Body of pancreas (tissue), 4 donors: ENCODE data around the gene F12. TPM values are rescaled to one million over a fixed set of nuclear protein-coding genes. Genes with fewer than 3 reads are reported as not detected.

Experiments used
- ATAC-seq: fragments of 150-250 bp; one replicate; pipeline ENCODE4 v1.9.1; 2016
- DNase-seq, 4 donors: peaks; one replicate each; pipeline ENCODE4 v3.0.0-alpha.2; 2019
- H3K27ac ChIP-seq, 4 donors: fragments of 200-600 bp; sonication (generic); 1 replicate in 3 of 4; 2 replicates in 1 of 4; pipeline versions ENCODE4 v1.5.1 to v1.6.1; 2016 to 2019; ENCODE audit warnings: mild to moderate bottlenecking in 1 of 4, mixed read lengths in 1 of 4, moderate library complexity in 1 of 4
- H3K27me3 ChIP-seq, 2 donors: fragments of 200-600 bp; sonication (generic); one replicate each; pipeline ENCODE4 v1.6.0; 2016; ENCODE audit warnings: mild to moderate bottlenecking in 1 of 2
- H3K36me3 ChIP-seq, 2 donors: fragments of 200-600 bp; sonication (generic); replicated peaks in 1 of 2; 2 replicates each; pipeline ENCODE4 v1.5.1; 2016; ENCODE audit warnings: low read depth in 2 of 2; ENCODE audit not compliant: insufficient read depth in 1 of 2
- H3K4me1 ChIP-seq: fragments of 200-600 bp; sonication (generic); one replicate; pipeline ENCODE4 v1.6.0; 2016
- H3K4me3 ChIP-seq, 2 donors: fragments of 200-600 bp; sonication (generic); 1 replicate in 1 of 2; 2 replicates in 1 of 2; pipeline ENCODE4 v1.5.1; 2016 to 2019
- H3K9me3 ChIP-seq, 3 donors: fragments of 200-600 bp; sonication (generic); 1 replicate in 2 of 3; 2 replicates in 1 of 3; pipeline ENCODE4 v1.5.1; 2016
- CTCF ChIP-seq, 7 experiments: fragments of 450-650 bp in 4 of 7; fragments of 200-600 bp in 3 of 7; sonication (generic) in 3 of 7; IDR thresholded peaks; one replicate each; pipeline ENCODE4 v1.5.1; 2016 to 2019; ENCODE audit warnings: antibody characterized with exemption in 7 of 7
- POLR2A ChIP-seq, 3 donors: fragments of 450-650 bp; IDR thresholded peaks; one replicate each; pipeline ENCODE4 v1.6.1; 2016; ENCODE audit warnings: antibody characterized with exemption in 3 of 3, mild to moderate bottlenecking in 2 of 3
- WGBS, 2 donors: methylation state at CpG; one replicate each; pipeline ENCODE4 v1.1.5; 2017; 5-methylcytosine and 5-hydroxymethylcytosine counted together
- intact Hi-C: fragments of 100-400 bp; cut with DNase I; formaldehyde crosslinking; loops from one replicate; pipeline ENCODE4 v1.15.1; 2023
- total RNA-seq, 2 donors: library from RNA; depleted of rRNA; stranded (reverse); fragments of >200 nt; gene quantifications; one replicate each; pipeline ENCODE4 v1.1.0, GENCODE V29; 2016

F12 gene
- total RNA-seq, 2 donors from 2014 or later = 0.33 to 4.4 TPM

GRCh38 chr5:177370488-177371119, 38.8 kb downstream of the F12 start:
- Histone ChIP-seq H3K36me3 (no peaks in the 10 kb centered on the region), H3K4me3 (no peak overlapping the region), H3K27me3 (no peaks in the 10 kb centered on the region), H3K4me1 (peaks cover 61% of the 10 kb centered on the region), H3K27ac (peak overlapping the region; percentile 62 to 84 (median 78)), H3K9me3 (no peaks in the 10 kb centered on the region)
- TF ChIP-seq POLR2A (IDR thresholded peaks at IDR 0.05) (peak in 1 of 3 donors; percentile 16), CTCF (IDR thresholded peaks at IDR 0.05) (peak; percentile 32 to 88 (median 69))
- DNase-seq (peak; percentile 93 to 95 (median 94)), ATAC-seq (peak; percentile 73)
- intact Hi-C loops = no loop called here
- 9 to 24% methylated on average over 6 to 40 of the region's 42 CpGs for WGBS, 2 donors

GRCh38 chr5:177369645-177370440, 39.5 kb downstream of the F12 start:
- Histone ChIP-seq H3K27me3 (no peaks in the 10 kb centered on the region), H3K9me3 (no peaks in the 10 kb centered on the region), H3K36me3 (no peaks in the 10 kb centered on the region), H3K4me1 (peaks cover 67% of the 10 kb centered on the region), H3K27ac (peak overlapping the region; percentile 62 to 84 (median 78)), H3K4me3 (no peak overlapping the region)
- ATAC-seq = no peak
- no peak for TF ChIP-seq POLR2A (IDR thresholded peaks at IDR 0.05)
- peak in 1 of 7 experiments; percentile 7 for TF ChIP-seq CTCF (IDR thresholded peaks at IDR 0.05)
- intact Hi-C loops = no loop called here
- peak; percentile 52 to 77 (median 74) for DNase-seq
- 26% methylated on average over 11 of the region's 11 CpGs for WGBS, 2 donors

- no peaks in the 10 kb centered on the region for H3K27me3 ChIP-seq
- H3K9me3 ChIP-seq = no peaks in the 10 kb centered on the region
- peak; percentile 36 to 62 (median 44) for DNase-seq
- peaks cover 67% of the 10 kb centered on the region for H3K4me1 ChIP-seq
- H3K4me3 ChIP-seq = no peak overlapping the region
- 29 to 34% methylated on average over 5 of the region's 5 CpGs for WGBS, 2 donors
- intact Hi-C loops = no loop called here
- no peak for ATAC-seq
- TF ChIP-seq CTCF (IDR thresholded peaks at IDR 0.05) (peak; percentile 25 to 70 (median 57)), POLR2A (IDR thresholded peaks at IDR 0.05) (no peak)
- H3K27ac ChIP-seq = peak overlapping the region; percentile 62 to 84 (median 78)
- no peaks in the 10 kb centered on the region for H3K36me3 ChIP-seq
Observed at GRCh38 chr5:177368869-177369644, 40.3 kb downstream of the F12 start.

- TF ChIP-seq CTCF (IDR thresholded peaks at IDR 0.05) (no peak), POLR2A (IDR thresholded peaks at IDR 0.05) (no peak)
- DNase-seq (peak; percentile 42 to 80 (median 62)), ATAC-seq (no peak)
- WGBS, 2 donors = 55 to 75% methylated on average over 8 to 29 of the region's 29 CpGs
- Histone ChIP-seq H3K27me3 (no peaks in the 10 kb centered on the region), H3K4me3 (no peak overlapping the region), H3K4me1 (peaks cover 72% of the 10 kb centered on the region), H3K27ac (peak overlapping the region; percentile 62 to 95 (median 82)), H3K9me3 (no peaks in the 10 kb centered on the region), H3K36me3 (no peaks in the 10 kb centered on the region)
- intact Hi-C loops = no loop called here
Observed at GRCh38 chr5:177367981-177368868, 41.1 kb downstream of the F12 start.
